ENCODE results near the gene CMTM8. TPM values are rescaled to one million over a fixed set of nuclear protein-coding genes. Genes with fewer than 3 reads are reported as not detected.

CMTM8 gene
- total RNA-seq, 1 donor from 2014 or later, result 5.1 TPM

GRCh38 chr3:32310336-32310735 lies 71.9 kb downstream of the CMTM8 start:
- Mint-ChIP-seq H3K36me3 (ENCODE audit: unreplicated experiment) (no peaks in the 10 kb centered on the region), H3K4me3 (ENCODE audit: unreplicated experiment) (no peak overlapping the region), H3K27ac (ENCODE audit: unreplicated experiment) (no peak overlapping the region), H3K27me3 (ENCODE audit: unreplicated experiment) (no peaks in the 10 kb centered on the region), H3K4me1 (ENCODE audit: unreplicated experiment) (peaks cover 14% of the 10 kb centered on the region), H3K9me3 (ENCODE audit: unreplicated experiment) (no peaks in the 10 kb centered on the region)
- DNase-seq (ENCODE audit: extremely low spot score, unreplicated experiment), result no peak
- TF ChIP-seq, protein P1, sequence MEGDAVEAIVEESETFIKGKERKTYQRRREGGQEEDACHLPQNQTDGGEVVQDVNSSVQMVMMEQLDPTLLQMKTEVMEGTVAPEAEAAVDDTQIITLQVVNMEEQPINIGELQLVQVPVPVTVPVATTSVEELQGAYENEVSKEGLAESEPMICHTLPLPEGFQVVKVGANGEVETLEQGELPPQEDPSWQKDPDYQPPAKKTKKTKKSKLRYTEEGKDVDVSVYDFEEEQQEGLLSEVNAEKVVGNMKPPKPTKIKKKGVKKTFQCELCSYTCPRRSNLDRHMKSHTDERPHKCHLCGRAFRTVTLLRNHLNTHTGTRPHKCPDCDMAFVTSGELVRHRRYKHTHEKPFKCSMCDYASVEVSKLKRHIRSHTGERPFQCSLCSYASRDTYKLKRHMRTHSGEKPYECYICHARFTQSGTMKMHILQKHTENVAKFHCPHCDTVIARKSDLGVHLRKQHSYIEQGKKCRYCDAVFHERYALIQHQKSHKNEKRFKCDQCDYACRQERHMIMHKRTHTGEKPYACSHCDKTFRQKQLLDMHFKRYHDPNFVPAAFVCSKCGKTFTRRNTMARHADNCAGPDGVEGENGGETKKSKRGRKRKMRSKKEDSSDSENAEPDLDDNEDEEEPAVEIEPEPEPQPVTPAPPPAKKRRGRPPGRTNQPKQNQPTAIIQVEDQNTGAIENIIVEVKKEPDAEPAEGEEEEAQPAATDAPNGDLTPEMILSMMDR (IDR thresholded peaks at IDR 0.05), result no peak

DNA sequence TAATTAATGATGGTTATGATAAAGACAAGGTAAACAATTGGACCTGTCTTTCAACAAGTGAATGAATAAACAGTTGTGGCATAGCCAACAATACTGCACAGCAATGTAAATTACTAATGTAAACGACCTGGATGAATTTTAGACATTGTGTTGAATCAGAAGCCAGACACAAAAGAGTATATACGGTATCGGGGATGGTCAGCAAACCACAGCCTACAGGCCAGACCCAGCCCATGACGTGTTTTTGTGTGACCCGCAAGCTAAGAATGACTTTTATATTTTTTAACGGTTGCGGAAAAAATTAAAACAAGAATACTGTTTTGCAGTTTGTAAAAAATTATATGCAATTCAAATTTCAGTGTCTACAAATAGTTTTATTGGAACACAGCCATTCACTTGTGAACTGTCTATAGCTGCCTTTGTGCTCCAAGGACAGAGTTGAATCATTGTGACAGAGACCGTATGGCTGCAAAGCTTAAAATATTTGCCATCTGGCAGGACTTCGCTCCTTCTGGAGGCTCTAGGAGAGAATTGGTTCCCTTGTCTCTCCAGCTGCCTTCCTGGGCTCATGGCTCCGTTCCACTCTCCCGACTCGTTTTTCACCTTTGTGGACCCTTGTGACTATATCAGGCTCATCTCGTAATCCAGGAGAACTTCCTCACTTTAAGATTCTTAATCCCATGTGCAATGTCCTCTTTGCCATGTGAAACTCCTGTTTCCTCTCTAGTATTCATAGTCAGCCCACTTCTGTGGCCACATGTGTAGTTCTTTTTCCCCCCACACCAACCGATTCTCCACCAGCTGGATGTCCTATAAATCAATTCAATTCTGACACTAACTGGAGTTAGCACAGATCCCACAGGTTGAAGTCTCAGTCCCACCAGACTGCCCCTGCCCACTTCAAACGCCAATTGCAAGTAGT lies 72.7 kb downstream of the CMTM8 start:
- TF ChIP-seq, protein P1 (IDR thresholded peaks at IDR 0.05), result no peak
- Mint-ChIP-seq H3K9me3 (ENCODE audit: unreplicated experiment) (no peaks in the 10 kb centered on the region), H3K4me1 (ENCODE audit: unreplicated experiment) (peaks cover 15% of the 10 kb centered on the region), H3K36me3 (ENCODE audit: unreplicated experiment) (no peaks in the 10 kb centered on the region), H3K27ac (ENCODE audit: unreplicated experiment) (no peak overlapping the region), H3K4me3 (ENCODE audit: unreplicated experiment) (no peak overlapping the region), H3K27me3 (ENCODE audit: unreplicated experiment) (no peaks in the 10 kb centered on the region)
- DNase-seq (ENCODE audit: extremely low spot score, unreplicated experiment), result no peak

- Mint-ChIP-seq H3K27ac (ENCODE audit: unreplicated experiment) (no peak overlapping the region), H3K4me3 (ENCODE audit: unreplicated experiment) (no peak overlapping the region), H3K36me3 (ENCODE audit: unreplicated experiment) (no peaks in the 10 kb centered on the region), H3K27me3 (ENCODE audit: unreplicated experiment) (no peaks in the 10 kb centered on the region), H3K4me1 (ENCODE audit: unreplicated experiment) (peaks cover 20% of the 10 kb centered on the region), H3K9me3 (ENCODE audit: unreplicated experiment) (no peaks in the 10 kb centered on the region)
- no peak for DNase-seq (ENCODE audit: extremely low spot score, unreplicated experiment)
- TF ChIP-seq, protein P1 (IDR thresholded peaks at IDR 0.05), result no peak
These were observed 73.8 kb downstream of the CMTM8 start for GRCh38 chr3:32312251-32312650.

- TF ChIP-seq, protein P1 (IDR thresholded peaks at IDR 0.05), result no peak
- Mint-ChIP-seq H3K36me3 (ENCODE audit: unreplicated experiment) (no peaks in the 10 kb centered on the region), H3K4me3 (ENCODE audit: unreplicated experiment) (no peak overlapping the region), H3K27me3 (ENCODE audit: unreplicated experiment) (no peaks in the 10 kb centered on the region), H3K4me1 (ENCODE audit: unreplicated experiment) (peaks cover 20% of the 10 kb centered on the region), H3K9me3 (ENCODE audit: unreplicated experiment) (no peaks in the 10 kb centered on the region), H3K27ac (ENCODE audit: unreplicated experiment) (no peak overlapping the region)
- DNase-seq (ENCODE audit: extremely low spot score, unreplicated experiment), result no peak
These were observed 74.7 kb downstream of the CMTM8 start for GRCh38 chr3:32313169-32313568.

DNA sequence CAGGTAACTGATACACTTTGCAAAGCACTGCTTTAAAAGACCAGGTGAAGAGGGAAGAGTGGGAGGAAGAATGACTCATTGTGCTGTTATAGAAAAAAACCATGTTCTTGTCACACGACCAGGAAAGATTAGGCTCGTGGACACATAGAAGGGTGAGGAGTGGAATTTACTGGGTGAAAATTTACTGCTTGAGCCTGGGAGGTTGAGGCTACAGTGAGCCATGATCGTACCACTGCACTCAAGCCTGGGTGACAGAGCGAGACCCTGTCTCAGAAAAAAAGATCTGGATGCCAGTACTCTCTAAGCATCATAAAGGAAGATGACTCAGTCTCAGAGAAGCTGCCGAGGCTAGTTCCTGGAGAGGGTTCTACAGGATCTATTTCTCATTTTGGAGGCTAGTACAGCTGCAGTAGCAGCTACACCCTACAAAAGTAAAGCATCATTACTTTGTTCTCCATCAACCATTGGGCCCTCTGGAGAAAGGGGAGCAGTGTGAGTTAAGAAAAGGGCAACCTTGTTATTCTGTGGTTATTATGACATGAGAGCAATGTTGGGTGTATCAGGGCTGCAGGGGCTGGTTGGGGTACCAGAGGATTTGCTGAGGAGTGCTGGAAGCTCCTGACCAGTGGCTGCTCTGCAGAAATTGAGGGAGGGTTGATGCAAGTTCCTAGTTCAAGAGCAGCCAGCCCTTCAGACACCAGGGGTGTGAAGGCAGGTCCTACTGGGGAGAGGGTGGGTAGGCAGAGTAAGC lies 75.4 kb downstream of the CMTM8 start:
- Mint-ChIP-seq H3K4me3 (ENCODE audit: unreplicated experiment) (no peak overlapping the region), H3K27ac (ENCODE audit: unreplicated experiment) (no peak overlapping the region), H3K4me1 (ENCODE audit: unreplicated experiment) (peaks cover 20% of the 10 kb centered on the region), H3K36me3 (ENCODE audit: unreplicated experiment) (no peaks in the 10 kb centered on the region), H3K27me3 (ENCODE audit: unreplicated experiment) (no peaks in the 10 kb centered on the region), H3K9me3 (ENCODE audit: unreplicated experiment) (no peaks in the 10 kb centered on the region)
- TF ChIP-seq, protein P1 (IDR thresholded peaks at IDR 0.05), result no peak
- no peak for DNase-seq (ENCODE audit: extremely low spot score, unreplicated experiment)
